ENCODE measurements around the gene ANOS1.

Gene ANOS1

GRCh38 chrX:8714164-8714563, 17.8 kb downstream of the ANOS1 start:
- DNase-seq (ENCODE audit: low read depth) = no peak

- DNase-seq (ENCODE audit: low read depth) = no peak
These were observed 20.5 kb downstream of the ANOS1 start for GRCh38 chrX:8711401-8711800.

GRCh38 chrX:8704184-8704583, 27.8 kb downstream of the ANOS1 start:
- no peak for DNase-seq (ENCODE audit: low read depth)

GRCh38 chrX:8692871-8693270, 39.1 kb downstream of the ANOS1 start:
- no peak for DNase-seq (ENCODE audit: low read depth)

GRCh38 chrX:8689473-8689872, 42.5 kb downstream of the ANOS1 start:
- no peak for DNase-seq (ENCODE audit: low read depth)

- DNase-seq (ENCODE audit: low read depth) = no peak
These were observed 43.2 kb downstream of the ANOS1 start for GRCh38 chrX:8688776-8689175.

- DNase-seq (ENCODE audit: low read depth) = no peak
These were observed 47.6 kb downstream of the ANOS1 start for GRCh38 chrX:8684201-8684965.

GRCh38 chrX:8683687-8684086, 48.2 kb downstream of the ANOS1 start:
- DNase-seq (ENCODE audit: low read depth) = no peak

- DNase-seq (ENCODE audit: low read depth) = no peak
These were observed 52.4 kb downstream of the ANOS1 start for GRCh38 chrX:8679550-8679949.

GRCh38 chrX:8675006-8675630, 56.8 kb downstream of the ANOS1 start:
- DNase-seq (ENCODE audit: low read depth) = no peak

- DNase-seq (ENCODE audit: low read depth) = no peak
These were observed 58.7 kb downstream of the ANOS1 start for GRCh38 chrX:8673201-8673600.

- DNase-seq (ENCODE audit: low read depth) = no peak
These were observed 59.8 kb downstream of the ANOS1 start for GRCh38 chrX:8672176-8672575.

- DNase-seq (ENCODE audit: low read depth) = no peak
These were observed 63.1 kb downstream of the ANOS1 start for GRCh38 chrX:8668813-8669212.

- DNase-seq (ENCODE audit: low read depth) = no peak
These were observed 68.6 kb downstream of the ANOS1 start for GRCh38 chrX:8663325-8663724.

GRCh38 chrX:8657883-8658282, 74.1 kb downstream of the ANOS1 start:
- DNase-seq (ENCODE audit: low read depth) = no peak

GRCh38 chrX:8653956-8654355, 78.0 kb downstream of the ANOS1 start:
- DNase-seq (ENCODE audit: low read depth) = no peak

- no peak for DNase-seq (ENCODE audit: low read depth)
These were observed 82.0 kb downstream of the ANOS1 start for GRCh38 chrX:8649969-8650368.

- no peak for DNase-seq (ENCODE audit: low read depth)
These were observed 84.8 kb downstream of the ANOS1 start for GRCh38 chrX:8647176-8647575.

GRCh38 chrX:8639949-8640475, 91.9 kb downstream of the ANOS1 start:
- no peak for DNase-seq (ENCODE audit: low read depth)

GRCh38 chrX:8636497-8636896, 95.4 kb downstream of the ANOS1 start:
- no peak for DNase-seq (ENCODE audit: low read depth)

GRCh38 chrX:8635812-8636211, 96.1 kb downstream of the ANOS1 start:
- DNase-seq (ENCODE audit: low read depth) = no peak

- DNase-seq (ENCODE audit: low read depth) = no peak
These were observed 99.0 kb downstream of the ANOS1 start for GRCh38 chrX:8632924-8633323.

- no peak for DNase-seq (ENCODE audit: low read depth)
These were observed 102.1 kb downstream of the ANOS1 start for GRCh38 chrX:8629871-8630270.

GRCh38 chrX:8627796-8628195, 104.1 kb downstream of the ANOS1 start:
- no peak for DNase-seq (ENCODE audit: low read depth)

Data from T-helper 22 cell (primary cell).